WTC11 (cell line): ENCODE data around the gene FAM114A1. TPM values are rescaled to one million over a fixed set of nuclear protein-coding genes. Genes with fewer than 3 reads are reported as not detected.

ENCODE experiments used
- ATAC-seq: fragments of 200-7000 bp; cut with Tn5 transposase; 2 replicates; pipeline ENCODE4 v1.10.0; 2021; ENCODE audit warnings: mild to moderate bottlenecking, moderate library complexity
- CTCF ChIA-PET: fragments of 300-600 bp; sonication (Branson Sonifier 250); formaldehyde crosslinking; loops from one replicate; lab custom pipeline; 2021; ENCODE audit warnings: antibody characterized with exemption; lab: Charles Lee
- POLR2A ChIA-PET: fragments of 350-600 bp; sonication (Branson Sonifier 250); formaldehyde crosslinking; loops from one replicate; lab custom pipeline; 2021; ENCODE audit warnings: antibody characterized with exemption; lab: Charles Lee
- DNase-seq: peaks from one replicate; pipeline ENCODE4 v3.0.0; 2021; ENCODE audit warnings: low spot score
- H3K27ac Mint-ChIP-seq: 2 replicates; pipeline ENCODE4 v1.8.0; 2021; ENCODE audit warnings: mixed read lengths
- H3K27me3 Mint-ChIP-seq: 2 replicates; pipeline ENCODE4 v1.8.0; 2021; ENCODE audit warnings: low read depth, mild to moderate bottlenecking, moderate library complexity, mixed read lengths
- H3K36me3 Mint-ChIP-seq: 2 replicates; pipeline ENCODE4 v1.8.0; 2021; ENCODE audit warnings: mixed read lengths
- H3K4me1 Mint-ChIP-seq: 2 replicates; pipeline ENCODE4 v1.8.0; 2022; ENCODE audit warnings: mixed read lengths
- H3K4me3 Mint-ChIP-seq: 2 replicates; pipeline ENCODE4 v1.8.0; 2021; ENCODE audit warnings: mild to moderate bottlenecking, moderate library complexity, mixed read lengths
- H3K9me3 Mint-ChIP-seq: 2 replicates; pipeline ENCODE4 v1.8.0; 2021; ENCODE audit warnings: mixed read lengths
- ATF6 ChIP-seq: sonication (generic); formaldehyde crosslinking; IDR thresholded peaks from 2 replicates; pipeline ENCODE4 v1.8.1; 2023; ENCODE audit warnings: mild to moderate bottlenecking, missing genetic modification reagents
- CBFB ChIP-seq: sonication (generic); formaldehyde crosslinking; IDR thresholded peaks from 2 replicates; pipeline ENCODE4 v1.8.1; 2022; ENCODE audit warnings: mild to moderate bottlenecking, low read depth, missing genetic modification reagents
- CDX4 ChIP-seq: fragments of 250-450 bp; sonication (Bioruptor Pico); IDR thresholded peaks from 2 replicates; pipeline ENCODE4 v1.9.0; 2021; ENCODE audit warnings: moderate library complexity, mild to moderate bottlenecking, inconsistent platforms, borderline replicate concordance
- E2F4 ChIP-seq: sonication (generic); formaldehyde crosslinking; IDR thresholded peaks from 2 replicates; pipeline ENCODE4 v1.8.1; 2022; ENCODE audit warnings: low read depth, mild to moderate bottlenecking, moderate library complexity, missing genetic modification reagents, borderline replicate concordance
- FOXJ3 ChIP-seq: sonication (generic); formaldehyde crosslinking; IDR thresholded peaks from 2 replicates; pipeline ENCODE4 v1.9.0; 2021; ENCODE audit warnings: missing genetic modification reagents, mild to moderate bottlenecking, borderline replicate concordance
- FOXP1 ChIP-seq: sonication (generic); formaldehyde crosslinking; IDR thresholded peaks from 2 replicates; pipeline ENCODE4 v1.8.0; 2022; ENCODE audit warnings: missing genetic modification reagents, mild to moderate bottlenecking, moderate library complexity, borderline replicate concordance
- GABPB1 ChIP-seq: sonication (generic); formaldehyde crosslinking; IDR thresholded peaks from 2 replicates; pipeline ENCODE4 v1.8.1; 2023; ENCODE audit warnings: mild to moderate bottlenecking, missing genetic modification reagents
- GTF2I ChIP-seq: fragments of 250-450 bp; sonication (Bioruptor Pico); conservative IDR thresholded peaks from 2 replicates; pipeline ENCODE4 v1.4.0; 2021; ENCODE audit warnings: mild to moderate bottlenecking
- IRF1 ChIP-seq: sonication (generic); formaldehyde crosslinking; IDR thresholded peaks from 2 replicates; pipeline ENCODE4 v1.8.0; 2023; ENCODE audit warnings: missing genetic modification reagents
- NR2C2 ChIP-seq: sonication (generic); formaldehyde crosslinking; IDR thresholded peaks from 2 replicates; pipeline ENCODE4 v1.8.0; 2022; ENCODE audit warnings: mild to moderate bottlenecking, missing genetic modification reagents
- TEAD1 ChIP-seq: sonication (generic); formaldehyde crosslinking; IDR thresholded peaks from 2 replicates; pipeline ENCODE4 v1.8.0; 2022; ENCODE audit warnings: mild to moderate bottlenecking, missing genetic modification reagents
- TP53 ChIP-seq: sonication (generic); formaldehyde crosslinking; IDR thresholded peaks from 2 replicates; pipeline ENCODE4 v1.8.1; 2023; ENCODE audit warnings: mild to moderate bottlenecking, missing genetic modification reagents
- ZBTB43 ChIP-seq: sonication (generic); formaldehyde crosslinking; IDR thresholded peaks from 2 replicates; pipeline ENCODE4 v1.8.1; 2023; ENCODE audit warnings: mild to moderate bottlenecking, missing genetic modification reagents
- ZNF121 ChIP-seq: sonication (generic); formaldehyde crosslinking; IDR thresholded peaks from 2 replicates; pipeline ENCODE4 v1.8.0; 2023; ENCODE audit warnings: missing genetic modification reagents
- ZNF425 ChIP-seq: fragments of 250-450 bp; sonication (Bioruptor Pico); conservative IDR thresholded peaks from 2 replicates; pipeline ENCODE4 v1.9.0; 2021; ENCODE audit warnings: mild to moderate bottlenecking
- ZNF512 ChIP-seq: sonication (generic); formaldehyde crosslinking; IDR thresholded peaks from 2 replicates; pipeline ENCODE4 v1.8.1; 2022; ENCODE audit warnings: missing genetic modification reagents, borderline replicate concordance
- ZNF532 ChIP-seq: fragments of 250-450 bp; sonication (Bioruptor Pico); IDR thresholded peaks from 2 replicates; pipeline ENCODE4 v1.9.0; 2021; ENCODE audit warnings: mild to moderate bottlenecking, borderline replicate concordance
- ZNF671 ChIP-seq: fragments of 250-450 bp; sonication (Bioruptor Pico); IDR thresholded peaks from 2 replicates; pipeline ENCODE4 v1.8.0; 2021; ENCODE audit warnings: mild to moderate bottlenecking
- ZSCAN18 ChIP-seq: fragments of 250-450 bp; sonication (Bioruptor Pico); IDR thresholded peaks from 2 replicates; pipeline ENCODE4 v2.1.2; 2022; ENCODE audit warnings: mild to moderate bottlenecking, moderate library complexity
- total RNA-seq: library from RNA; stranded (reverse); gene quantifications from 3 replicates; pipeline ENCODE4 v1.2.3, GENCODE V29; 2021

FAM114A1 gene
- total RNA-seq, 1 experiment from 2014 or later = 17.6 TPM

- H3K36me3 Mint-ChIP-seq = no peaks in the 10 kb centered on the region
- no peak for DNase-seq
- CTCF ChIA-PET = interaction anchor here (1.1 kb wide), 1 partner anchor 14 kb away, joined by 3 read pairs; no protein-coding TSS in a partner anchor
- no peak for ATAC-seq
- H3K27me3 Mint-ChIP-seq = no peaks in the 10 kb centered on the region
- H3K4me1 Mint-ChIP-seq = peaks cover 3% of the 10 kb centered on the region; the same call in 1 of the 2 replicates
- H3K27ac Mint-ChIP-seq = no peak overlapping the region
- no peak for TF ChIP-seq ZNF671 (CRISPR knock-in tag)
- no peak for TF ChIP-seq FOXJ3 (CRISPR knock-in tag)
- no peak for TF ChIP-seq FOXP1
- TF ChIP-seq CBFB (CRISPR knock-in tag) = no peak
- TF ChIP-seq TEAD1 (CRISPR knock-in tag) = no peak
- no peak for TF ChIP-seq NR2C2 (CRISPR knock-in tag)
- no peak for TF ChIP-seq ZSCAN18 (CRISPR knock-in tag)
- no peak for TF ChIP-seq ZBTB43
- no peak for TF ChIP-seq ZNF532 (CRISPR knock-in tag)
- no peak for TF ChIP-seq ZNF512 (CRISPR knock-in tag)
- no peak for TF ChIP-seq CDX4 (CRISPR knock-in tag)
- no peak for TF ChIP-seq TP53 (CRISPR knock-in tag)
- POLR2A ChIA-PET = no interaction called here
- no peak overlapping the region for H3K4me3 Mint-ChIP-seq
- H3K9me3 Mint-ChIP-seq = peaks cover 5% of the 10 kb centered on the region
Measured at GRCh38 chr4:38955957-38956356, 88.4 kb downstream of the FAM114A1 start.

- CTCF ChIA-PET = no interaction called here
- H3K9me3 Mint-ChIP-seq = peaks cover 16% of the 10 kb centered on the region
- TF ChIP-seq ATF6 (CRISPR knock-in tag) (no peak), IRF1 (CRISPR knock-in tag) (no peak), GABPB1 (CRISPR knock-in tag) (no peak), GTF2I (CRISPR knock-in tag) (no peak), ZNF121 (CRISPR knock-in tag) (no peak), E2F4 (CRISPR knock-in tag) (no peak), ZNF425 (no peak)
Measured at GRCh38 chr4:38957261-38957815, 89.7 kb downstream of the FAM114A1 start.

More at GRCh38 chr4:38957261-38957815, 89.7 kb downstream of the FAM114A1 start:
- H3K27ac Mint-ChIP-seq = no peak overlapping the region
- ATAC-seq (no peak), DNase-seq (no peak)
- H3K4me1 Mint-ChIP-seq = peaks cover 3% of the 10 kb centered on the region; the same call in 1 of the 2 replicates
- H3K36me3 Mint-ChIP-seq = no peaks in the 10 kb centered on the region
- POLR2A ChIA-PET = no interaction called here
- H3K4me3 Mint-ChIP-seq = no peak overlapping the region
- no peaks in the 10 kb centered on the region for H3K27me3 Mint-ChIP-seq
